ENCODE results near the gene ARFGEF2. TPM values are rescaled to one million over a fixed set of nuclear protein-coding genes. Genes with fewer than 3 reads are reported as not detected.
"Not testable (repeated sequence)": the region's sequence is repeated elsewhere in the genome, so short reads cannot be mapped to it uniquely, and the experiment has no call there.

Gene ARFGEF2
- total and polyA plus RNA-seq, 3 donors from 2014 or later = 47.8 to 57.0 (median 52.6) TPM

DNA sequence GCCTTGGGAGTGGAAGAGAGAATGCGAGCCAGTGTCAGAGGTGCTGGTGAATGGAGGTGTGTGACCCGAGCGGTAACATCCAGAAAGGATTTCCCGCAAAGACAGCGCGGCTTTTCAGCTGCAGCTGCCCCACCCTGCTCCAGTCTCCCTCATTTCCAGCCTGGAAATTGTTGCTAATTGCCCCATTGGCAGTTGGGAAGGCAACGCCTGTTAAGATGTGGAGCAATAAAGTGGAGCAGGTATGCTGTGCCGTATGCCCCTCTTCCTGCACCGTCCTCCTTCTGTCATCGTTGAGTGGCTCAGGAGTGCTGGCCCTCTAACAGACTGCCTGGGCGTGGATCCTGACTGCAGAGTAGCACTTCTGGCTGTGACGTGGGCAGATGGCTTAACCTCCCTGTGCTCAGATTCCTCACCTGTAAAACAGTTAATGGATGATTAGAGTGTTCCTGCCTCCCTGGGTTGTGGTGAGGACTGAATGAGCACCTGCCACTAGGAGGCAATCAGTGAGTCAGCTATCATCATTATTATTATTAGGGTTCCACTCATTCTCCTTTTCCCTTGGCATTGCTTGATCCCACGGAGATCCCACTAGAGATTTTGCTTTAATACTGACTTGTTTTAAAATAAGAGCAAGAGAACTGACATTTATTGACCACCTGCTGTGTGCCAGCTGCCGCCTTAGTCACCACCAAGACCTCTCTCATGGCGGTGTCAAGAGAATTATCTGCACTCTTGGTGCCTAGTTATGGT lies 11.7 kb downstream of the ARFGEF2 start:
- peaks cover 29% of the 10 kb centered on the region for H3K4me1 ChIP-seq
- H3K27ac ChIP-seq = no peak overlapping the region
- TF ChIP-seq, protein P1, sequence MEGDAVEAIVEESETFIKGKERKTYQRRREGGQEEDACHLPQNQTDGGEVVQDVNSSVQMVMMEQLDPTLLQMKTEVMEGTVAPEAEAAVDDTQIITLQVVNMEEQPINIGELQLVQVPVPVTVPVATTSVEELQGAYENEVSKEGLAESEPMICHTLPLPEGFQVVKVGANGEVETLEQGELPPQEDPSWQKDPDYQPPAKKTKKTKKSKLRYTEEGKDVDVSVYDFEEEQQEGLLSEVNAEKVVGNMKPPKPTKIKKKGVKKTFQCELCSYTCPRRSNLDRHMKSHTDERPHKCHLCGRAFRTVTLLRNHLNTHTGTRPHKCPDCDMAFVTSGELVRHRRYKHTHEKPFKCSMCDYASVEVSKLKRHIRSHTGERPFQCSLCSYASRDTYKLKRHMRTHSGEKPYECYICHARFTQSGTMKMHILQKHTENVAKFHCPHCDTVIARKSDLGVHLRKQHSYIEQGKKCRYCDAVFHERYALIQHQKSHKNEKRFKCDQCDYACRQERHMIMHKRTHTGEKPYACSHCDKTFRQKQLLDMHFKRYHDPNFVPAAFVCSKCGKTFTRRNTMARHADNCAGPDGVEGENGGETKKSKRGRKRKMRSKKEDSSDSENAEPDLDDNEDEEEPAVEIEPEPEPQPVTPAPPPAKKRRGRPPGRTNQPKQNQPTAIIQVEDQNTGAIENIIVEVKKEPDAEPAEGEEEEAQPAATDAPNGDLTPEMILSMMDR (IDR thresholded peaks at IDR 0.05) = no peak
- TF ChIP-seq POLR2A (IDR thresholded peaks at IDR 0.05) = no peak
- 92 to 93% methylated on average over 15 of the region's 15 CpGs for WGBS, 2 donors
- no peak for DNase-seq
- no peak overlapping the region for H3K4me3 ChIP-seq
- H3K27me3 ChIP-seq = no peaks in the 10 kb centered on the region
- intact Hi-C loops (cut with DNase I; ENCODE audit: low total_unique reads) = no loop called here
- H3K36me3 ChIP-seq (ENCODE audit: low read depth, missing control alignments) = no peaks in the 10 kb centered on the region
- no peaks in the 10 kb centered on the region for H3K9me3 ChIP-seq

DNA sequence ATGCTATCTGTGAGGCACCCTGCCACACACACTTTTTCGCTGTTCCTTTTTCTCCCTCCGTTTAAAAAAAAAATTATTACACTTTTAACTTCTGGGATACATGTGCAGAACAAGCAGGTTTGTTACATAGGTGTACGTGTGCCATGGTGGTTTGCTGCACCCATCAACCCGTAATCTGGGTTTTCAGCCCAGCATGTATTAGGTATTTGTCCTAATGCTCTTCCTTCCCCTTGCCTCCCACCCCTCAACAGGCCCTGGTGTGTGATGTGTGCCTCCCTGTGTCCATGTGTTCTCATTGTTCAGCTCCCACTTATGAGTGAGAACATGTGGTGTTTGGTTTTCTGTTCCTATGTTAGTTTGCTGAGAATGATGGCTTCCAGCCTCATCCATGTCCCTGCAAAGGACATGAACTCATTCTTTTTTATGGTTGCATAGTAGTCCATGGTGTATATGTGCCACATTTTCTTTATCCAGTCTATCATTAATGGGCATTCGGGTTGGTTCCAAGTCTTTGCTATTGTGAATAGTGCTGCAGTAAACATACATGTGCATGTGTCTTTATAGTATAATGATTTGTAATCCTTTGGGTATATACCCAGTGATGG lies 12.9 kb downstream of the ARFGEF2 start:
- H3K27me3 ChIP-seq; DNase-seq; intact Hi-C loops (cut with DNase I; ENCODE audit: low total_unique reads); H3K4me3 ChIP-seq; H3K27ac ChIP-seq; H3K9me3 ChIP-seq; H3K36me3 ChIP-seq (ENCODE audit: low read depth, missing control alignments): not testable (repeated sequence)
- 94% methylated on average over 5 of the region's 5 CpGs for WGBS, 2 donors
- H3K4me1 ChIP-seq = peaks cover 24% of the 10 kb centered on the region

DNA sequence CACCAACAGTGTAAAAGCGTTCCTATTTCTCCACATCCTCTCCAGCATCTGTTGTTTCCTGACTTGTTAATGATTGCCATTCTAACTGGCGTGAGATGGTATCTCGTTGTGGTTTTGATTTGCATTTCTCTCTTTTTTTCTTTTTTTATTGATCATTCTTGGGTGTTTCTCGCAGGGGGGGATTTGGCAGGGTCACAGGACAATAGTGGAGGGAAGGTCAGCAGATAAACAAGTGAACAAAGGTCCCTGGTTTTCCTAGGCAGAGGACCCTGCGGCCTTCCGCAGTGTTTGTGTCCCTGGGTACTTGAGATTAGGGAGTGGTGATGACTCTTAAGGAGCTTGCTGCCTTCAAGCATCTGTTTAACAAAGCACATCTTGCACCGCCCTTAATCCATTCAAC lies 13.5 kb downstream of the ARFGEF2 start:
- 57 to 72% methylated on average over 6 to 7 of the region's 7 CpGs for WGBS, 2 donors

DNA sequence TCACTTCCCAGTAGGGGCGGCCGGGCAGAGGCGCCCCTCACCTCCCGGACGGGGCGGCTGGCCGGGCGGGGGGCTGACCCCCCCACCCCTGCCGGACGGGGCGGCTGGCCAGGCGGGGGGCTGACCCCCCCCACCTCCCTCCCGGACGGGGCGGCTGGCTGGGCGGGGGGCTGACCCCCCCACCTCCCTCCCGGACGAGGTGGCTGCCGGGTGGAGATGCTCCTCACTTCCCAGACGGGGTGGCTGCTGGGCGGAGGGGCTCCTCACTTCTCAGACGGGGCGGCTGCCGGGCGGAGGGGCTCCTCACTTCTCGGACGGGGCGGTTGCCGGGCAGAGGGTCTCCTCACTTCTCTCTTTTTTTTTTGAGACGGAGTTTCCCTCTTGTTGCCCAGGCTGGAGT lies 14.7 kb downstream of the ARFGEF2 start:
- DNase-seq = not testable (repeated sequence)

More for the DNA sequence above, 13.5 kb downstream of the ARFGEF2 start:
- H3K4me3 ChIP-seq; H3K27me3 ChIP-seq; DNase-seq; H3K36me3 ChIP-seq (ENCODE audit: low read depth, missing control alignments); H3K27ac ChIP-seq; H3K9me3 ChIP-seq; intact Hi-C loops (cut with DNase I; ENCODE audit: low total_unique reads): not testable (repeated sequence)
- H3K4me1 ChIP-seq = peaks cover 18% of the 10 kb centered on the region

DNA sequence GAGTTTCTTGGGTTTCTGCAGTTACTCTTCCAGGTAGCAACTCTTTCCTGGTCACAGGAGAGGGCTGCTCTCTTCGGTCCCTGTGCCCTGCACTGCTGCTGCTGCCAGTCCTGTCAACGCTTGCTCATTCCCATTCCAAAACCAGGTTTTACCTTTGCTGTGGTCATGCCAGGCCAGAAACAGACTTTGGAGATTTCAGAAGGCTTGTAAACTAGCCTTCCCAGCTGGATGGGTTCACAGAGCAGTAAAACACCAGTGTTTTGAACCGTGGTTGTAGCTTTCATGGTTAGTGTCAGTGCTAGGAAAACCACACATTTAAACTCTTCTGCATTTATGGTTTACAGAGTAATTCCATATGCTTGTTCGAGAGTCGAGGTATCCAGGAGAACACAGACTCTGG lies 16.2 kb downstream of the ARFGEF2 start:
- DNase-seq = no peak
- intact Hi-C loops (cut with DNase I; ENCODE audit: low total_unique reads) = no loop called here
- Histone ChIP-seq H3K4me1 (peaks cover 11% of the 10 kb centered on the region), H3K36me3 (ENCODE audit: low read depth, missing control alignments) (no peaks in the 10 kb centered on the region), H3K4me3 (no peak overlapping the region), H3K9me3 (no peaks in the 10 kb centered on the region), H3K27me3 (no peaks in the 10 kb centered on the region), H3K27ac (no peak overlapping the region)
- WGBS, 2 donors = 65 to 71% methylated on average over 5 of the region's 5 CpGs
- no peak for TF ChIP-seq POLR2A (IDR thresholded peaks at IDR 0.05)
- TF ChIP-seq, protein P1 (IDR thresholded peaks at IDR 0.05) = no peak

More for the DNA sequence above, 14.7 kb downstream of the ARFGEF2 start:
- H3K27me3 ChIP-seq; H3K4me3 ChIP-seq; H3K36me3 ChIP-seq (ENCODE audit: low read depth, missing control alignments); H3K27ac ChIP-seq; H3K9me3 ChIP-seq; intact Hi-C loops (cut with DNase I; ENCODE audit: low total_unique reads): not testable (repeated sequence)
- 90 to 99% methylated on average over 9 to 11 of the region's 30 CpGs for WGBS, 2 donors
- H3K4me1 ChIP-seq = peaks cover 11% of the 10 kb centered on the region

DNA sequence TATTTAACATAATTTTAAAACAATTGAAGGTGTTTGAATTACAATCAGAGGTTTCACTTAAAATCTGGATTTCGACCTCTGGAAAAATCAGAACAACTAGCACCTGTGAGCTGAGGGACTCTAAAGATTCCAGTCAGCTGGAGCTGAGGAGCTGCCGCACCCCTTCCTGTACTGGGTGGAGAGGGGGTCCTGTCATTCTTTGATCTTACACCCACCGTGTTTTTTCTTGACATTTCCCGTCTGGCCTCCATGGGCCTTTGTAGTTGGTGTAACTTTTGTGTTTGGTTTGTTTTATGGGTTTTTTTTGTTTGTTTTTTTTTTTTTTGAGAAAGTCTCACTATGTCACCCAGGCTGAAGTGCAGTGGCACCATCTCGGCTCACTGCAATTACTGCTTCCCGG lies 17.2 kb downstream of the ARFGEF2 start:
- H3K4me1 ChIP-seq = peaks cover 11% of the 10 kb centered on the region
- no peaks in the 10 kb centered on the region for H3K27me3 ChIP-seq
- no peak overlapping the region for H3K4me3 ChIP-seq
- intact Hi-C loops (cut with DNase I; ENCODE audit: low total_unique reads) = no loop called here
- no peaks in the 10 kb centered on the region for H3K9me3 ChIP-seq
- H3K36me3 ChIP-seq (ENCODE audit: low read depth, missing control alignments) = no peaks in the 10 kb centered on the region
- H3K27ac ChIP-seq = no peak overlapping the region
- TF ChIP-seq POLR2A (IDR thresholded peaks at IDR 0.05) = no peak
- TF ChIP-seq, protein P1 (IDR thresholded peaks at IDR 0.05) = no peak
- 87 to 89% methylated on average over 6 of the region's 6 CpGs for WGBS, 2 donors
- DNase-seq = no peak
